WTC11 (cell line): Measurements from ENCODE around the gene SNAP47. TPM values are rescaled to one million over a fixed set of nuclear protein-coding genes. Genes with fewer than 3 reads are reported as not detected.

Source experiments
- ATAC-seq: fragments of 200-7000 bp; cut with Tn5 transposase; 2 replicates; pipeline ENCODE4 v1.10.0; 2021; ENCODE audit warnings: mild to moderate bottlenecking, moderate library complexity
- CTCF ChIA-PET: fragments of 300-600 bp; sonication (Branson Sonifier 250); formaldehyde crosslinking; loops from one replicate; lab custom pipeline; 2021; ENCODE audit warnings: antibody characterized with exemption; lab: Charles Lee
- POLR2A ChIA-PET: fragments of 350-600 bp; sonication (Branson Sonifier 250); formaldehyde crosslinking; loops from one replicate; lab custom pipeline; 2021; ENCODE audit warnings: antibody characterized with exemption; lab: Charles Lee
- DNase-seq: peaks from one replicate; pipeline ENCODE4 v3.0.0; 2021; ENCODE audit warnings: low spot score
- H3K27ac Mint-ChIP-seq: 2 replicates; pipeline ENCODE4 v1.8.0; 2021; ENCODE audit warnings: mixed read lengths
- H3K27me3 Mint-ChIP-seq: 2 replicates; pipeline ENCODE4 v1.8.0; 2021; ENCODE audit warnings: low read depth, mild to moderate bottlenecking, moderate library complexity, mixed read lengths
- H3K36me3 Mint-ChIP-seq: 2 replicates; pipeline ENCODE4 v1.8.0; 2021; ENCODE audit warnings: mixed read lengths
- H3K4me1 Mint-ChIP-seq: 2 replicates; pipeline ENCODE4 v1.8.0; 2022; ENCODE audit warnings: mixed read lengths
- H3K4me3 Mint-ChIP-seq: 2 replicates; pipeline ENCODE4 v1.8.0; 2021; ENCODE audit warnings: mild to moderate bottlenecking, moderate library complexity, mixed read lengths
- H3K9me3 Mint-ChIP-seq: 2 replicates; pipeline ENCODE4 v1.8.0; 2021; ENCODE audit warnings: mixed read lengths
- CREM ChIP-seq: sonication (generic); formaldehyde crosslinking; IDR thresholded peaks from 2 replicates; pipeline ENCODE4 v1.8.1; 2022; ENCODE audit warnings: mild to moderate bottlenecking, missing genetic modification reagents, moderate library complexity
- FOXK1 ChIP-seq: sonication (generic); formaldehyde crosslinking; IDR thresholded peaks from 2 replicates; pipeline ENCODE4 v1.8.0; 2022; ENCODE audit warnings: mild to moderate bottlenecking, moderate library complexity, missing genetic modification reagents
- FOXP1 ChIP-seq: sonication (generic); formaldehyde crosslinking; IDR thresholded peaks from 2 replicates; pipeline ENCODE4 v1.8.0; 2022; ENCODE audit warnings: missing genetic modification reagents, mild to moderate bottlenecking, moderate library complexity, borderline replicate concordance
- SOX15 ChIP-seq: fragments of 250-450 bp; sonication (Bioruptor Pico); IDR thresholded peaks from 2 replicates; pipeline ENCODE4 v1.9.0; 2021; ENCODE audit warnings: mild to moderate bottlenecking
- TEAD1 ChIP-seq: sonication (generic); formaldehyde crosslinking; IDR thresholded peaks from 2 replicates; pipeline ENCODE4 v1.8.0; 2022; ENCODE audit warnings: mild to moderate bottlenecking, missing genetic modification reagents
- TP53 ChIP-seq: sonication (generic); formaldehyde crosslinking; IDR thresholded peaks from 2 replicates; pipeline ENCODE4 v1.8.1; 2023; ENCODE audit warnings: mild to moderate bottlenecking, missing genetic modification reagents
- ZNF263 ChIP-seq: sonication (generic); formaldehyde crosslinking; IDR thresholded peaks from 2 replicates; pipeline ENCODE4 v1.8.1; 2022; ENCODE audit warnings: low read depth, mild to moderate bottlenecking, moderate library complexity, missing genetic modification reagents
- ZNF423 ChIP-seq: fragments of 250-450 bp; sonication (Bioruptor Pico); IDR thresholded peaks from 2 replicates; pipeline ENCODE4 v2.1.2; 2022; ENCODE audit warnings: mild to moderate bottlenecking, moderate library complexity
- total RNA-seq: library from RNA; stranded (reverse); gene quantifications from 3 replicates; pipeline ENCODE4 v1.2.3, GENCODE V29; 2021
- TF ChIP-seq, protein P1 (sequence below): sonication (generic); formaldehyde crosslinking; IDR thresholded peaks from 2 replicates; pipeline ENCODE4 v1.8.1; 2022; ENCODE audit warnings: mild to moderate bottlenecking, missing genetic modification reagents, moderate library complexity, borderline replicate concordance
- TF ChIP-seq, protein P2 (sequence below): sonication (generic); formaldehyde crosslinking; IDR thresholded peaks from 2 replicates; pipeline ENCODE4 v1.8.1; 2022; ENCODE audit warnings: mild to moderate bottlenecking, moderate library complexity, missing genetic modification reagents
- TF ChIP-seq, protein P3 (sequence below): sonication (generic); formaldehyde crosslinking; IDR thresholded peaks from 2 replicates; pipeline ENCODE4 v1.8.1; 2023; ENCODE audit warnings: mild to moderate bottlenecking, missing genetic modification reagents, moderate library complexity
- TF ChIP-seq, protein P4 (sequence below): sonication (generic); formaldehyde crosslinking; IDR thresholded peaks from 2 replicates; pipeline ENCODE4 v1.8.1; 2023; ENCODE audit warnings: mild to moderate bottlenecking, missing genetic modification reagents, borderline replicate concordance
- TF ChIP-seq, protein P5 (sequence below): fragments of 250-450 bp; sonication (Bioruptor Pico); IDR thresholded peaks from 2 replicates; pipeline ENCODE4 v1.9.0; 2021; ENCODE audit warnings: mild to moderate bottlenecking, borderline replicate concordance
- TF ChIP-seq, protein P6 (sequence below): fragments of 250-450 bp; sonication (Bioruptor Pico); IDR thresholded peaks from 2 replicates; pipeline ENCODE4 v1.9.0; 2021; ENCODE audit warnings: mild to moderate bottlenecking

SNAP47 gene
- total RNA-seq, 1 experiment from 2014 or later, result 50.8 TPM

DNA sequence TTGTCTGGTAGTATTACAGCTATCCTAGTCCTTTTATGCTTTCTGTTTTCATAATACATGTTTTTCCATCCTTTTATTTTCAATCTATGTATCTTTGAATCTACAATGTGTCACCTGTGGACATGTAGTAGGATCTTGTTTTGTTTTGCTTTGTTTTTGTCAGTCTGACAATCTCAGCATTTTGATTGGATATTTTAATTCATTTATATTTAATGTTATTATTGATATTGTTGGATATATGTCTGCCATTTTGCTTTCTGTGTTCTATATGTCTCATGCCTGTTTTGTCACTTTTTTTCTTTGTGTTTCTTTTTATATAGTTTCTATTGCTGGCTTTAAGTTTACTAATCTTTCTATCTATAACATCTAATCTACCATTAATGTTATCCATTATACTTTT lies 68.7 kb downstream of the SNAP47 start (continued):
- TF ChIP-seq SOX15 (CRISPR knock-in tag), result no peak
- TF ChIP-seq, protein P1, sequence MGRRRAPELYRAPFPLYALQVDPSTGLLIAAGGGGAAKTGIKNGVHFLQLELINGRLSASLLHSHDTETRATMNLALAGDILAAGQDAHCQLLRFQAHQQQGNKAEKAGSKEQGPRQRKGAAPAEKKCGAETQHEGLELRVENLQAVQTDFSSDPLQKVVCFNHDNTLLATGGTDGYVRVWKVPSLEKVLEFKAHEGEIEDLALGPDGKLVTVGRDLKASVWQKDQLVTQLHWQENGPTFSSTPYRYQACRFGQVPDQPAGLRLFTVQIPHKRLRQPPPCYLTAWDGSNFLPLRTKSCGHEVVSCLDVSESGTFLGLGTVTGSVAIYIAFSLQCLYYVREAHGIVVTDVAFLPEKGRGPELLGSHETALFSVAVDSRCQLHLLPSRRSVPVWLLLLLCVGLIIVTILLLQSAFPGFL (CRISPR knock-in tag), result no peak
- TF ChIP-seq, all 79 proteins: peak for 0

DNA sequence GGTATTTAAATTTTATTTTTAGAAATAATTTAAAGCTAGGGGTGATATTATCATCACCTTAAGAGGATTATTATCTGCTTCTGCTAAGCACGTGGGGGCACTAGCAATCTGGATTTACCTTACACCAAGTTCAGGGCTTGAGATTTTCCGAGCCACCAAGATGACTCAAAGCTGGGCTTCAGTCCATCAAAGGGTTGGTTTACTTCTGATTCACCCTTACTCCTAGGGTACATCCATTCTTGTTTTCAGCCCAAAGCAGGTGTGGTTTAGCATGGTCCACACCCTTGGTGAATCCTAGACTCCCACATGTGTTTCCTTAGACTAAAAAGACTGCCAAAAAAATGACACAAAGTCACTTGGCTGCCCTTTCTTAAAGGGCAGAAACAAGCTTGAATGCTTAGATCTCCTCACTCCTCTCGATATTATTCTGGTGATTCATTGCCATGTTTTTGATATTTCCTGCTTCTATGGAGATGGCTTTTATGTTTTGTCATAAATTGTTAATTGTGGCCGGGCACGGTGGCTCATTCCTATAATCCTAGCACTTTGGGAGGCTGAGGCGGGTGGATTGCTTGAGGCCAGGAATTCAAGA lies 70.5 kb downstream of the SNAP47 start:
- H3K27ac Mint-ChIP-seq, result no peak overlapping the region
- ChIA-PET POLR2A (no interaction called here), CTCF (no interaction called here)
- H3K27me3 Mint-ChIP-seq, result peaks cover 19% of the 10 kb centered on the region
- no peaks in the 10 kb centered on the region for H3K4me1 Mint-ChIP-seq
- H3K9me3 Mint-ChIP-seq, result peaks cover 24% of the 10 kb centered on the region
- no peak overlapping the region for H3K4me3 Mint-ChIP-seq
- ATAC-seq, result no peak
- no peak for DNase-seq
- TF ChIP-seq ZNF263 (CRISPR knock-in tag), result no peak
- TF ChIP-seq FOXP1, result no peak
- TF ChIP-seq, protein P2, sequence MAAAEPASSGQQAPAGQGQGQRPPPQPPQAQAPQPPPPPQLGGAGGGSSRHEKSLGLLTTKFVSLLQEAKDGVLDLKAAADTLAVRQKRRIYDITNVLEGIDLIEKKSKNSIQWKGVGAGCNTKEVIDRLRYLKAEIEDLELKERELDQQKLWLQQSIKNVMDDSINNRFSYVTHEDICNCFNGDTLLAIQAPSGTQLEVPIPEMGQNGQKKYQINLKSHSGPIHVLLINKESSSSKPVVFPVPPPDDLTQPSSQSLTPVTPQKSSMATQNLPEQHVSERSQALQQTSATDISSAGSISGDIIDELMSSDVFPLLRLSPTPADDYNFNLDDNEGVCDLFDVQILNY (CRISPR knock-in tag), result no peak
- TF ChIP-seq, protein P3, sequence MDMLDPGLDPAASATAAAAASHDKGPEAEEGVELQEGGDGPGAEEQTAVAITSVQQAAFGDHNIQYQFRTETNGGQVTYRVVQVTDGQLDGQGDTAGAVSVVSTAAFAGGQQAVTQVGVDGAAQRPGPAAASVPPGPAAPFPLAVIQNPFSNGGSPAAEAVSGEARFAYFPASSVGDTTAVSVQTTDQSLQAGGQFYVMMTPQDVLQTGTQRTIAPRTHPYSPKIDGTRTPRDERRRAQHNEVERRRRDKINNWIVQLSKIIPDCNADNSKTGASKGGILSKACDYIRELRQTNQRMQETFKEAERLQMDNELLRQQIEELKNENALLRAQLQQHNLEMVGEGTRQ (CRISPR knock-in tag), result no peak
- TF ChIP-seq, protein P4, sequence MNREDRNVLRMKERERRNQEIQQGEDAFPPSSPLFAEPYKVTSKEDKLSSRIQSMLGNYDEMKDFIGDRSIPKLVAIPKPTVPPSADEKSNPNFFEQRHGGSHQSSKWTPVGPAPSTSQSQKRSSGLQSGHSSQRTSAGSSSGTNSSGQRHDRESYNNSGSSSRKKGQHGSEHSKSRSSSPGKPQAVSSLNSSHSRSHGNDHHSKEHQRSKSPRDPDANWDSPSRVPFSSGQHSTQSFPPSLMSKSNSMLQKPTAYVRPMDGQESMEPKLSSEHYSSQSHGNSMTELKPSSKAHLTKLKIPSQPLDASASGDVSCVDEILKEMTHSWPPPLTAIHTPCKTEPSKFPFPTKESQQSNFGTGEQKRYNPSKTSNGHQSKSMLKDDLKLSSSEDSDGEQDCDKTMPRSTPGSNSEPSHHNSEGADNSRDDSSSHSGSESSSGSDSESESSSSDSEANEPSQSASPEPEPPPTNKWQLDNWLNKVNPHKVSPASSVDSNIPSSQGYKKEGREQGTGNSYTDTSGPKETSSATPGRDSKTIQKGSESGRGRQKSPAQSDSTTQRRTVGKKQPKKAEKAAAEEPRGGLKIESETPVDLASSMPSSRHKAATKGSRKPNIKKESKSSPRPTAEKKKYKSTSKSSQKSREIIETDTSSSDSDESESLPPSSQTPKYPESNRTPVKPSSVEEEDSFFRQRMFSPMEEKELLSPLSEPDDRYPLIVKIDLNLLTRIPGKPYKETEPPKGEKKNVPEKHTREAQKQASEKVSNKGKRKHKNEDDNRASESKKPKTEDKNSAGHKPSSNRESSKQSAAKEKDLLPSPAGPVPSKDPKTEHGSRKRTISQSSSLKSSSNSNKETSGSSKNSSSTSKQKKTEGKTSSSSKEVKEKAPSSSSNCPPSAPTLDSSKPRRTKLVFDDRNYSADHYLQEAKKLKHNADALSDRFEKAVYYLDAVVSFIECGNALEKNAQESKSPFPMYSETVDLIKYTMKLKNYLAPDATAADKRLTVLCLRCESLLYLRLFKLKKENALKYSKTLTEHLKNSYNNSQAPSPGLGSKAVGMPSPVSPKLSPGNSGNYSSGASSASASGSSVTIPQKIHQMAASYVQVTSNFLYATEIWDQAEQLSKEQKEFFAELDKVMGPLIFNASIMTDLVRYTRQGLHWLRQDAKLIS (CRISPR knock-in tag), result no peak
- TF ChIP-seq TEAD1 (CRISPR knock-in tag), result no peak
- no peak for TF ChIP-seq CREM (CRISPR knock-in tag)
- TF ChIP-seq, protein P5, sequence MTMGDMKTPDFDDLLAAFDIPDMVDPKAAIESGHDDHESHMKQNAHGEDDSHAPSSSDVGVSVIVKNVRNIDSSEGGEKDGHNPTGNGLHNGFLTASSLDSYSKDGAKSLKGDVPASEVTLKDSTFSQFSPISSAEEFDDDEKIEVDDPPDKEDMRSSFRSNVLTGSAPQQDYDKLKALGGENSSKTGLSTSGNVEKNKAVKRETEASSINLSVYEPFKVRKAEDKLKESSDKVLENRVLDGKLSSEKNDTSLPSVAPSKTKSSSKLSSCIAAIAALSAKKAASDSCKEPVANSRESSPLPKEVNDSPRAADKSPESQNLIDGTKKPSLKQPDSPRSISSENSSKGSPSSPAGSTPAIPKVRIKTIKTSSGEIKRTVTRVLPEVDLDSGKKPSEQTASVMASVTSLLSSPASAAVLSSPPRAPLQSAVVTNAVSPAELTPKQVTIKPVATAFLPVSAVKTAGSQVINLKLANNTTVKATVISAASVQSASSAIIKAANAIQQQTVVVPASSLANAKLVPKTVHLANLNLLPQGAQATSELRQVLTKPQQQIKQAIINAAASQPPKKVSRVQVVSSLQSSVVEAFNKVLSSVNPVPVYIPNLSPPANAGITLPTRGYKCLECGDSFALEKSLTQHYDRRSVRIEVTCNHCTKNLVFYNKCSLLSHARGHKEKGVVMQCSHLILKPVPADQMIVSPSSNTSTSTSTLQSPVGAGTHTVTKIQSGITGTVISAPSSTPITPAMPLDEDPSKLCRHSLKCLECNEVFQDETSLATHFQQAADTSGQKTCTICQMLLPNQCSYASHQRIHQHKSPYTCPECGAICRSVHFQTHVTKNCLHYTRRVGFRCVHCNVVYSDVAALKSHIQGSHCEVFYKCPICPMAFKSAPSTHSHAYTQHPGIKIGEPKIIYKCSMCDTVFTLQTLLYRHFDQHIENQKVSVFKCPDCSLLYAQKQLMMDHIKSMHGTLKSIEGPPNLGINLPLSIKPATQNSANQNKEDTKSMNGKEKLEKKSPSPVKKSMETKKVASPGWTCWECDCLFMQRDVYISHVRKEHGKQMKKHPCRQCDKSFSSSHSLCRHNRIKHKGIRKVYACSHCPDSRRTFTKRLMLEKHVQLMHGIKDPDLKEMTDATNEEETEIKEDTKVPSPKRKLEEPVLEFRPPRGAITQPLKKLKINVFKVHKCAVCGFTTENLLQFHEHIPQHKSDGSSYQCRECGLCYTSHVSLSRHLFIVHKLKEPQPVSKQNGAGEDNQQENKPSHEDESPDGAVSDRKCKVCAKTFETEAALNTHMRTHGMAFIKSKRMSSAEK, result no peak
- TF ChIP-seq FOXK1 (CRISPR knock-in tag), result no peak
- TF ChIP-seq ZNF423 (CRISPR knock-in tag), result no peak
- TF ChIP-seq, protein P6, sequence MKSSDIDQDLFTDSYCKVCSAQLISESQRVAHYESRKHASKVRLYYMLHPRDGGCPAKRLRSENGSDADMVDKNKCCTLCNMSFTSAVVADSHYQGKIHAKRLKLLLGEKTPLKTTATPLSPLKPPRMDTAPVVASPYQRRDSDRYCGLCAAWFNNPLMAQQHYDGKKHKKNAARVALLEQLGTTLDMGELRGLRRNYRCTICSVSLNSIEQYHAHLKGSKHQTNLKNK (CRISPR knock-in tag), result no peak
- no peak for TF ChIP-seq TP53 (CRISPR knock-in tag)
- TF ChIP-seq, all 79 proteins: peak for 0
- no peaks in the 10 kb centered on the region for H3K36me3 Mint-ChIP-seq
